K562 (cell line): ENCODE measurements around the gene ATRAID. TPM values are rescaled to one million over a fixed set of nuclear protein-coding genes. Genes with fewer than 3 reads are reported as not detected.

ENCODE experiments used
- ATAC-seq: fragments of 200-7000 bp; cut with Tn5 transposase; 3 replicates; pipeline ENCODE4 v1.9.1; 2020; ENCODE audit warnings: moderate library complexity
- BruUV-seq: library from RNA; stranded (reverse); fragments of 400-500 nt; replicated peaks from 2 replicates; lab custom pipeline; 2021; lab: Mats Ljungman, UMichigan
- CTCF ChIA-PET: fragments of 300-600 bp; formaldehyde crosslinking; extraction: SDS; loops from one replicate; lab custom pipeline; 2021; ENCODE audit warnings: low intra/inter-chr PET ratio; lab: Yijun Ruan, JAX
- POLR2A ChIA-PET: fragments of 300-600, 350-650 bp; sonication (Branson Sonifier 250); formaldehyde crosslinking; extraction: SDS; loops from one replicate; lab custom pipeline; 2021; ENCODE audit warnings: antibody characterized with exemption, inconsistent platforms; lab: Yijun Ruan, JAX
- DNase-seq, 4 experiments: peaks; one replicate each; pipeline versions ENCODE4 v3.0.0 to v3.0.0-alpha.2; 2011 to 2018; ENCODE audit warnings: low spot score in 3 of 4, mixed read lengths in 3 of 4; ENCODE audit errors: extremely low read depth in 1 of 4
- FAIRE-seq: peaks from 2 replicates; lab custom pipeline; 2011; peaks lifted over from hg19 to GRCh38; lab: Jason Lieb, UNC
- H2AFZ ChIP-seq: 2 replicates; pipeline ENCODE4 v1.6.0; 2011; ENCODE audit warnings: low read depth, low read length, control low read depth, inconsistent platforms
- H3K27ac ChIP-seq: fragments of 200-600 bp; 3 replicates; pipeline ENCODE4 v1.8.0; 2011; ENCODE audit warnings: low read depth, mild to moderate bottlenecking, control low read depth, inconsistent platforms, low read length, moderate library complexity, mixed read lengths; ENCODE audit errors: extremely low read depth
- H3K27me3 ChIP-seq, 2 experiments: fragments of 300-600 bp in 1 of 2; 2 replicates in 1 of 2; 3 replicates in 1 of 2; pipeline versions ENCODE4 v1.6.0 to v1.8.0; 2011; ENCODE audit warnings: inconsistent platforms in 2 of 2, low read length in 2 of 2, mild to moderate bottlenecking in 1 of 2, mixed read lengths in 1 of 2, moderate library complexity in 1 of 2; ENCODE audit not compliant: control insufficient read depth in 2 of 2, insufficient read depth in 2 of 2
- H3K36me3 ChIP-seq: fragments of 300-600 bp; 3 replicates; pipeline ENCODE4 v1.8.0; 2011; ENCODE audit warnings: mild to moderate bottlenecking, low read length, inconsistent platforms; ENCODE audit not compliant: control insufficient read depth, insufficient read depth
- H3K4me1 ChIP-seq, 2 experiments: fragments of 200-600 bp in 1 of 2; replicated peaks in 1 of 2; 2 replicates in 1 of 2; 3 replicates in 1 of 2; pipeline versions ENCODE4 v1.5.1 to v1.8.0; 2011; ENCODE audit warnings: inconsistent platforms in 2 of 2, low read length in 2 of 2, mild to moderate bottlenecking in 1 of 2, mixed read lengths in 1 of 2, moderate library complexity in 1 of 2; ENCODE audit not compliant: control insufficient read depth in 2 of 2, insufficient read depth in 2 of 2
- H3K4me2 ChIP-seq: 2 replicates; pipeline ENCODE4 v1.6.1; 2011; ENCODE audit warnings: low read length, control low read depth, inconsistent platforms, mixed read lengths; ENCODE audit not compliant: insufficient read depth
- H3K4me3 ChIP-seq: fragments of 200-600 bp; sonication (generic), shearing (Covaris generic); 2 replicates; pipeline ENCODE4 v1.5.1; 2016; ENCODE audit warnings: control low read depth, inconsistent platforms
- H3K79me2 ChIP-seq: fragments of 200-600 bp; 3 replicates; pipeline ENCODE4 v1.8.0; 2011; ENCODE audit warnings: low read length, inconsistent platforms; ENCODE audit not compliant: control insufficient read depth, insufficient read depth
- H3K9ac ChIP-seq, 2 experiments: 2 replicates each; pipeline versions ENCODE4 v1.6.0 to v1.6.1; 2011; ENCODE audit warnings: low read depth in 2 of 2, low read length in 2 of 2, control low read depth in 1 of 2, inconsistent platforms in 1 of 2, mild to moderate bottlenecking in 1 of 2, mixed read lengths in 1 of 2; ENCODE audit not compliant: insufficient read depth in 1 of 2
- H3K9me1 ChIP-seq: one replicate; pipeline ENCODE4 v1.6.0; 2011; ENCODE audit warnings: inconsistent platforms, mild to moderate bottlenecking, low read length, moderate library complexity; ENCODE audit not compliant: control insufficient read depth, insufficient read depth
- H3K9me3 ChIP-seq: replicated peaks from 2 replicates; pipeline ENCODE4 v1.5.1; 2011; ENCODE audit warnings: low read depth, low read length, inconsistent platforms; ENCODE audit not compliant: control insufficient read depth, insufficient read depth
- H4K20me1 ChIP-seq: replicated peaks from 2 replicates; pipeline ENCODE4 v1.6.1; 2011; ENCODE audit warnings: low read length, inconsistent platforms, mixed read lengths; ENCODE audit not compliant: control insufficient read depth, insufficient read depth
- CBFA2T3 ChIP-seq: fragments of 450-650 bp; IDR thresholded peaks from 2 replicates; pipeline ENCODE4 v1.6.1; 2017
- HNRNPH1 ChIP-seq: fragments of 200-400 bp; formaldehyde crosslinking; optimal IDR thresholded peaks from 2 replicates; pipeline ENCODE3; 2017; ENCODE audit warnings: low read depth, mild to moderate bottlenecking, low read length, moderate library complexity
- NUFIP1 ChIP-seq: fragments of 450-650 bp; IDR thresholded peaks from 2 replicates; pipeline ENCODE4 v1.6.1; 2018; ENCODE audit not compliant: partially characterized antibody
- PRMT5 ChIP-seq: sonication (generic); formaldehyde crosslinking; IDR thresholded peaks from 2 replicates; pipeline ENCODE4 v1.5.0; 2020; ENCODE audit warnings: missing genetic modification reagents
- PTBP1 ChIP-seq: fragments of 200-400 bp; formaldehyde crosslinking; IDR thresholded peaks from 2 replicates; pipeline ENCODE4 v1.6.1; 2017; ENCODE audit warnings: low read depth, low read length
- TEAD4 ChIP-seq, 2 experiments: sonication (generic) in 1 of 2; formaldehyde crosslinking in 1 of 2; IDR thresholded peaks; 2 replicates each; pipeline versions ENCODE4 v1.6.1 to v1.8.0; 2012 to 2022; ENCODE audit warnings: borderline replicate concordance in 1 of 2, inconsistent platforms in 1 of 2, low read length in 1 of 2, mild to moderate bottlenecking in 1 of 2, missing genetic modification reagents in 1 of 2
- TSC22D4 ChIP-seq: fragments of 450-650 bp; IDR thresholded peaks from 2 replicates; pipeline ENCODE4 v1.6.1; 2016; ENCODE audit warnings: missing genetic modification characterization, missing biosample characterization, control low read depth
- WGBS: fragments of 100-300 bp; shearing (Covaris generic); methylation state at CpG from one replicate; pipeline ENCODE4 v1.1.6; 2016; ENCODE audit warnings: low coverage, mixed read lengths; ENCODE audit not compliant: insufficient coverage; ENCODE audit errors: missing lambda C conversion rate; 5-methylcytosine and 5-hydroxymethylcytosine counted together
- in situ Hi-C: fragments of 300-500 bp; cut with MboI; formaldehyde crosslinking; loops from 4 replicates; pipeline ENCODE4 v1.15.0; 2018; ENCODE audit warnings: inconsistent platforms, mixed read lengths
- intact Hi-C: fragments of 100-400 bp; cut with micrococcal nuclease; formaldehyde crosslinking; loops from 2 replicates; pipeline ENCODE4 v1.14.2; 2022
- polyA plus RNA-seq, 8 experiments: library from polyadenylated mRNA; depleted of rRNA in 4 of 8; stranded (reverse) in 5 of 8; unstranded in 3 of 8; fragments of >200 nt; fragmentation: Nextera tagmentation in 2 of 8; fragmentation: Illumina TruSeq in 1 of 8; extraction: Ambion mirVana in 2 of 8; extraction: Trizol in 1 of 8; gene quantifications; 2 replicates each; pipeline versions ENCODE4 v1.2.1 to v1.2.3, GENCODE V29; 2011 to 2014; ENCODE audit warnings: inconsistent platforms in 1 of 8, missing spikeins in 1 of 8
- total RNA-seq, 7 experiments: library from RNA; depleted of rRNA in 6 of 7; stranded (reverse); fragments of >200 nt in 6 of 7; fragmentation: Illumina TruSeq in 2 of 7; extraction: Trizol in 2 of 7; gene quantifications; 2 replicates each; pipeline versions ENCODE4 v1.2.1 to v1.2.3, GENCODE V29; 2011 to 2021; ENCODE audit warnings: low replicate concordance in 1 of 7

The ATRAID gene
- total and polyA plus RNA-seq, 9 of the 15 experiments (the other 6 are each of a cell fraction or from before 2014, with no cell fraction given): 70.2 to 187 (median 108) TPM

DNA sequence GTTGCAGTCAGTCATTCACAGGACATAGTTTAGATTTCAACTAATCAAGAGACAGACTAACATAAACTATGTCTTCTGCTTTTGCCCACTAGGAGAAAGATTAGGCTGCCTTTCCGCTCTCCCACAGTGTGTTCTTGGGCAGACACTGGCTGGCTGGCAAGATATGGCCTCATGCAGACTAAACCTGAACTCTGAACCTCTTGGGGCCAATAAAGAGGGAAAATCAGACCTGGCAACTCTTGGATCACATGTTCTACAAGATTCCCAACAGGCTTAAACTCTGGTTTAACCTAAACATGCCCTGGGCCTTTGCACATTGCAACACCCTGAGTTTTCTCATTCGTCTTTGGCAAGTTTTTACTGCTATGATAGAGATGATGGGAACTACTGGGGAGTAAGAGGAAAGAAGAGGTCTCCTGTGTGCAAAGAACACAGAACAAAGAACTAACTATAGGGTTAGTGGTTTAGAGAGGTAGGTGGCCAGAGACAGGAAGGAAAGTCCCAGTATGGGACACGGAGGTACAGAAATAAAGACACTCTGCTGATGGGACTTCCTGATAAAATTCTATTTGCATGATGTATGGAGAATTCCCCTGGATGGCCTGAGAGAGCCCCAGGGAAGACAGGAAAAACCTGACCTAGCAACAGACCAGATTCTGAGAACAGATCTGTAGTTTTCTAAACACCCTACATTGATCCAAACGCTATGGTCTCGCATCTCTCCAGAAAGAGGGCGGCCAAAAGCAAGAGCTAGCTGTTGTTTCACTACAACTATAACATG, 2.0 kb upstream of the ATRAID start:
- peaks cover 40% of the 10 kb centered on the region for H3K79me2 ChIP-seq
- H3K9me3 ChIP-seq: no peaks in the 10 kb centered on the region
- H3K4me3 ChIP-seq: no peak overlapping the region
- CTCF ChIA-PET: no interaction called here
- POLR2A ChIA-PET: interaction anchor here (0.8 kb wide), 1 partner anchor 81 kb away, joined by 3 read pairs; no protein-coding TSS in a partner anchor
- in situ Hi-C loops: no loop called here
- FAIRE-seq (peak; percentile 67), DNase-seq (no peak), ATAC-seq (no peak)
- H4K20me1 ChIP-seq: no peaks in the 10 kb centered on the region
- TSS peak; percentile 27 for BruUV-seq
- H3K9me1 ChIP-seq: no peaks in the 10 kb centered on the region
- H3K27ac ChIP-seq: no peak overlapping the region
- H3K9ac ChIP-seq: peak overlapping the region; percentile 4 to 74; a peak in 2 of 4 replicates
- no peak for TF ChIP-seq HNRNPH1
- TF ChIP-seq PTBP1: no peak
- TF ChIP-seq TSC22D4 (tag): no peak
- TF ChIP-seq CBFA2T3: peak; percentile 48
- no peak for TF ChIP-seq TEAD4 (IDR thresholded peaks at IDR 0.05; ENCODE audit: low read length)
- no peak for TF ChIP-seq TEAD4 (CRISPR knock-in tag; IDR thresholded peaks at IDR 0.05; ENCODE audit: borderline replicate concordance)
- no peak for TF ChIP-seq PRMT5 (CRISPR knock-in tag)
- TF ChIP-seq NUFIP1: no peak
- H3K36me3 ChIP-seq: peaks cover 61% of the 10 kb centered on the region
- peak overlapping the region; percentile 30 for H3K4me2 ChIP-seq
- intact Hi-C loops: loop anchor here (5.0 kb wide), 1 partner anchor 113 kb away; no protein-coding TSS in a partner anchor
- H3K4me1 ChIP-seq: peaks cover 16 to 28% of the 10 kb centered on the region in 2 experiments
- 57% methylated on average over 6 of the region's 6 CpGs for WGBS
- H2AFZ ChIP-seq: no peak overlapping the region
- H3K27me3 ChIP-seq: no peaks in the 10 kb centered on the region
